WTC11 (cell line): ENCODE results near the gene CPSF4.

Experiments used
- E2F4 ChIP-seq: sonication (generic); formaldehyde crosslinking; IDR thresholded peaks from 2 replicates; pipeline ENCODE4 v1.8.1; 2022; ENCODE audit warnings: low read depth, mild to moderate bottlenecking, moderate library complexity, missing genetic modification reagents, borderline replicate concordance
- SP1 ChIP-seq: sonication (generic); formaldehyde crosslinking; conservative IDR thresholded peaks from 2 replicates; pipeline ENCODE4 v1.8.1; 2022; ENCODE audit warnings: missing genetic modification reagents
- STAT6 ChIP-seq: sonication (generic); formaldehyde crosslinking; conservative IDR thresholded peaks from 2 replicates; pipeline ENCODE4 v1.8.1; 2023; ENCODE audit warnings: mild to moderate bottlenecking, low read depth, missing genetic modification reagents, moderate library complexity
- ZNF232 ChIP-seq: sonication (generic); formaldehyde crosslinking; IDR thresholded peaks from 2 replicates; pipeline ENCODE4 v1.8.0; 2022; ENCODE audit warnings: mild to moderate bottlenecking, missing genetic modification reagents
- ZNF263 ChIP-seq: sonication (generic); formaldehyde crosslinking; IDR thresholded peaks from 2 replicates; pipeline ENCODE4 v1.8.1; 2022; ENCODE audit warnings: low read depth, mild to moderate bottlenecking, moderate library complexity, missing genetic modification reagents
- TF ChIP-seq, protein P1 (sequence below): fragments of 200-600 bp; IDR thresholded peaks from 2 replicates; pipeline ENCODE4 v1.8.0; 2022; ENCODE audit warnings: antibody characterized with exemption

- TF ChIP-seq SP1 (no peak), STAT6 (no peak), E2F4 (CRISPR knock-in tag) (no peak), ZNF263 (CRISPR knock-in tag) (no peak), ZNF232 (CRISPR knock-in tag) (no peak)
- TF ChIP-seq, protein P1, sequence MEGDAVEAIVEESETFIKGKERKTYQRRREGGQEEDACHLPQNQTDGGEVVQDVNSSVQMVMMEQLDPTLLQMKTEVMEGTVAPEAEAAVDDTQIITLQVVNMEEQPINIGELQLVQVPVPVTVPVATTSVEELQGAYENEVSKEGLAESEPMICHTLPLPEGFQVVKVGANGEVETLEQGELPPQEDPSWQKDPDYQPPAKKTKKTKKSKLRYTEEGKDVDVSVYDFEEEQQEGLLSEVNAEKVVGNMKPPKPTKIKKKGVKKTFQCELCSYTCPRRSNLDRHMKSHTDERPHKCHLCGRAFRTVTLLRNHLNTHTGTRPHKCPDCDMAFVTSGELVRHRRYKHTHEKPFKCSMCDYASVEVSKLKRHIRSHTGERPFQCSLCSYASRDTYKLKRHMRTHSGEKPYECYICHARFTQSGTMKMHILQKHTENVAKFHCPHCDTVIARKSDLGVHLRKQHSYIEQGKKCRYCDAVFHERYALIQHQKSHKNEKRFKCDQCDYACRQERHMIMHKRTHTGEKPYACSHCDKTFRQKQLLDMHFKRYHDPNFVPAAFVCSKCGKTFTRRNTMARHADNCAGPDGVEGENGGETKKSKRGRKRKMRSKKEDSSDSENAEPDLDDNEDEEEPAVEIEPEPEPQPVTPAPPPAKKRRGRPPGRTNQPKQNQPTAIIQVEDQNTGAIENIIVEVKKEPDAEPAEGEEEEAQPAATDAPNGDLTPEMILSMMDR = no peak
Measured at GRCh38 chr7:99461221-99461620, 22.5 kb downstream of the CPSF4 start.
